GOT3 (cell line): ENCODE data around the gene SP3.
"Not testable (repeated sequence)": the region's sequence is repeated elsewhere in the genome, so short reads cannot be mapped to it uniquely, and the experiment has no call there.

Experiments
- DNase-seq: peaks from one replicate; lab custom pipeline; 2025; ENCODE audit warnings: mixed read lengths; lab: John Stamatoyannopoulos, UW

Gene SP3

DNA sequence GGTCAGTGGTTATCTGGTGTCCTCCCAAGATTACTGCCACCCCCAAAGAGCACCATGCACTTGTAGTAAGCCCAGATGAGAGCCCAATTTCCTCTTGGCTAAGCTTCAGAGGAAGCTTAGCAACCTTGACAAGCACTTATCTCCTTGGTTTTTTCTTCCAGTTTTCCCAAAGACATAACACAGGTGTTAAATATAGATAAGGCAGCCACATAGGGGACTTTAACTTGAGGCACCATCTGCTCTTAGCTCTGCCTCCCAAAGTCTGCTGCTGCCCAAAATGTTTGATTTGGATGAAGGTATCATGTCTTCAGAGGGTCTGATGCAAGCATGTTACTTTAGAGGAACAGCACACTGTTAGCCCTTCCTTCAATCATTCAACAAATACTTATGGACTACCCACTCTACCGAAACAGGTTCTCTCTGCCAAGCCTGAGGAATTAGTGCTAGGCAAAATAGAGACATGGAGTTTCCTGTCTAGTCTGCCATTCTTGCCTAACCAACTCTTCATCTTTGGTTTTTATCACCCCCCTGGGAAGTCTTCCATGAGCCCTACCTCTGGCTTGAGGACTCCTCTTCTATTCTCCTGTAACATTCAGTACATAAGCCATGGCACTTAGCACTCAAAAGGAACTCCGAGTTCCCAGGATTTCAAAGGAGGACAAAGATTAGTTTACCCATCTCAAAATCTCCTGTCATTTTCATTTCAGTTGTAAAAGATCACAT is 73.7 kb downstream of the SP3 start:
- DNase-seq, result no peak

- not testable (repeated sequence) for DNase-seq
Observed at GRCh38 chr2:173889464-173889863, 75.7 kb downstream of the SP3 start.

DNA sequence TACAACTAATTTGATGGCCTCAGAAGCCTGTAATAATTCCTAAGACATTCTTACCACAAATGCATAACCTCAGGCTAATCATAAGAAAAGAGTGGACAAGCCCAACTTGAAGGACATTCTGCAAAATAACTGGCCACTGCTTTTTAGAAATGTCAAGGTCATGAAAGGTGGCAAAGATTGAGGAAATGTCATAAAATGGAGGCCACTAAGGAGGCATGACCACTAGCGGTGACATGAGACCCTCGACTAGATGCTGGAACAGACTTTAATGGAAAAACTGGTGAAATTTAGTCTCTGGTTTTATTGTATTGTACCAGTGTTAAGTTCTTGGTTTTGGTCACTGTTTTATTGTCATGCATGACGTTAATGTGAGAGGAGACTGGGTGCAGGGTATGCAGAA is 78.6 kb downstream of the SP3 start:
- DNase-seq, result no peak

- no peak for DNase-seq
Observed at GRCh38 chr2:173884025-173884802, 81.0 kb downstream of the SP3 start.

- DNase-seq, result no peak
Observed at GRCh38 chr2:173881886-173882285, 83.3 kb downstream of the SP3 start.

- no peak for DNase-seq
Observed at GRCh38 chr2:173881461-173881860, 83.7 kb downstream of the SP3 start.

GRCh38 chr2:173880561-173880960 is 84.6 kb downstream of the SP3 start:
- DNase-seq, result no peak

DNA sequence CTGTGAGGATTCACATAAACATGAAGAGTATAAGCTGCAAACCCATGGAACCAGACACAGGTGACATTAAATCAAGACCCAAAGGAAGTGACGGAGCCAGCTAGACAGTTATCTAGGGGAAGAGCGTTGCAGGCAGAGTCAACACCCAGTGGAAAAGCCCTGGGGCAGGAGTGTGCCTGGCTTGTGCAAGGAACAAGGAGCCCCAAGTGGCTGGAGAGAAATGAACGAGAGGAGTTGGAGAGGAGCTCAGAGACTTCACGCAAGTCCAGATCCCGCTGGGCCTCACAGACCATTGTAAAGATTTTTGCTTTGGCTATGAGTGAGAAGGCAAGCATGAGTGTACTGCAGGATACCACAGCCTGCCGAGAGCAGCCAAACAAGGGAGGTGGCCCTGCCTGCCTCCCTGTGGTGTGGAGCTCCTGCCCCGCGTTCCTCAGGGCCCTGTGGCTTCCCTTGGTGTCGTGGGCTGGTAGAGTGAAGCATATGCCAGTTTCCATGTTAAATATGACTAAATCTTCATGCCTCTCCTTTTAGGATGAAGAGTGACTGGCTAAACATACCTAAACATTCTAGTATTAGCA is 88.2 kb downstream of the SP3 start:
- DNase-seq, result no peak

- DNase-seq, result no peak
Observed at GRCh38 chr2:173874894-173875237, 90.3 kb downstream of the SP3 start.

DNA sequence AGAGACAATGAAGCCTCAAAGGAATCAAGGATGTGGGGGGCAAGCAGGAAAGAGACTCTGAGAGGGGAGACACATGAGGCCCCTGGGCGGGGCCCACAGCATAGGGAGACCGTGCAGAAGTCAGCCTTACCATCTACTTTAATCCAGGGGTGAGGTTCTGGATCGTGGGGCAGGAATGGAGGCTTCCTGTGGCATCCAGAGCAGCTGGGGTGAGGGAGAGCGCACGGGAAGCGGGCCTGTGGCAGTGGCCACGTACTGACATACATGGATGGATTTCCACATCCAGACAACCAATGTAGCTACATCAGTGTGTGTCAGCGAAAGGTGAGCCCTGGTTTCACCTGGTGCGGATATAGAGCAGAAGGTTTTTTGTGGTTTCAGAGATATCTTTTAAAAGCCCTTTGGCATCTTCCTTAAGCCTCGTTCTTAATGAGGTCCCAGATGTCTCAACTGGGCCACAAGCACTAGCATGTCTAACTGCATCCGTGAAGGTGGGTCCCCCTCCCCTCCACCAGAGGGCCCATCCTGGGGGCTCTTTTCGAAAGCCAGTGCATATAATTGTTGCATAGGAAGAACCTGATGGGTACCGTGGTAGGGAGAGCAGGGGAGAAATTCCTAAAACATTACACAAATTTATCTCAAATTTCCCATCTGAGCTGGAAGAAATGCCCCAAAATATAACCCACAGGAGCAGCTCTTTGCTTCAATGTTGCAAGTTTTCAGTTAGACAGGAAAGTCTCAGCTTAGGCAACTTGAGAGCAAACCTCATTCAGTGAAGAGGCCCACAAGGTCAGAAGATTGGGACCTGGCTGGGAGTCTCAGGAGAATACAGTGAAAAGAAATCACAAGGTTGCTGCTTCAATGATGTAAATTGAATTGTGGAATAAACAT is 90.9 kb downstream of the SP3 start:
- DNase-seq, result no peak

- DNase-seq, result no peak
Observed at GRCh38 chr2:173872714-173873113, 92.5 kb downstream of the SP3 start.

GRCh38 chr2:173869244-173870229 is 95.6 kb downstream of the SP3 start:
- no peak for DNase-seq

DNA sequence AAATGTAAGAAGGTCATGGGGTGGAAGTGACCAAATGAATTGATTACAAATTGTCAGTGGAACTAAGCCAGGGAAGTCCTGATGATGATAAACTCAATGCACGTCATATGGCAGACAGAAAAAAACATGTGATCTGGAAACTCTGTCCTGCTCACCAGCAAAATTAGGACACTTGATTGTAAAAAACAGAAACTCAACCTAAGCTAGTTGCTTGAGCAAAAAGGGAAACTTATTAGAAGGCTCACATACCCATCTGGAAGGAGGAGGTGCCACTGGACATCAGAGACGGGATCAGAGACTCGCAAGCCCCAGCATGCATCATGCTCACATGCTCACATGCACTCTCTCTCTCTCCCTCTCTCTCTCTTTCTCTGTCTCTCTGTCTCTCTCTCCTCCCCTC is 96.8 kb downstream of the SP3 start:
- no peak for DNase-seq

- DNase-seq, result no peak
Observed at GRCh38 chr2:173866874-173867618, 98.1 kb downstream of the SP3 start.

- DNase-seq, result no peak
Observed at GRCh38 chr2:173865971-173866873, 99.0 kb downstream of the SP3 start.

DNA sequence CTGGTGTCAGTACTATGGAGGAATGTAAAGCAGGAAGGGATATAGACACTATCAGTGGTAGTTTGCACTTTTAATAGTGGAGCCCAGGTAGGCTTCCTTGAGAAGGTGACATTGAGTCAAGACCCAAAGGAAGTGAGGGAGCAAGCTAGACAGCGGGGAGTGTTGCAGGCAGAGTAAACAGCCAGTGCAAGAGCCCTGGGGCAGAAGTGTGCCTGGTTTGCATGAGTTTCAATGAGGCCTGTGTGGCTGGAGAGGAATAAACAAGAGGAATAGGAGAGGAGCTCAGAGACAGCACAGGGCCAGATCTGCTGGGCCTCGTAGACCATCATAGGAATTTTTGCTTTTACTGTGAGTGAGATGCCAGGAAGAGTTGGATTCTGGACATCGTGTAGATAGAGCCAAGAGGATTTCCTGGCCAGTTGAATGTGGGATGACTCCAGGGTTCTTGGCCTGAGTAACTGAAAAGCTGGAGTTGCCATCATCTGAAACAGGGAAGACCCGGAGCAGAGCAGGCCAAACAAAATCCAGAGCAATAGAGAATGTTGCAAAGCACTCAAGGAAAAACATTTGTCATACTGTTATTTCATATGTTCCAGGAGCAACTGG is 102.5 kb downstream of the SP3 start:
- DNase-seq, result no peak

GRCh38 chr2:173860566-173860965 is 104.6 kb downstream of the SP3 start:
- DNase-seq, result no peak

DNA sequence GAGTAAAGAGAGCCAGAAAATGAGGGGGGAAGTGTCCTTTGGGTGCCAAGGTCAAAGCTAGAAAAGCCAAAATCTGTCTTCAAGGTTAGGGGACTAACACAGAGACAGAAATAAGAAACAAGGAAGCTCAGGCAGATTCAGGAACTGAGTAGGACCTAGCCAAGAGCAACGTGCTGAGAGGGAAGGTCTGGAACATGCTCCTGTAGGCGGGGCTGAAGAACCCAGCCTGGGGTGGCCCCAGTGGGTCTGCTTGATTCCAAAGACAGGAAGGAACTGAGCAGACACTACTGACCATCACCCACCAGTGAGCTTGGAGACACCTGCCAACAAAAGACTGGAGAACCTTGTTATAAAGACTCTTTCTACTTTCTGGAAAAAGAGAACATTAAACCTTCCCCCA is 105.1 kb downstream of the SP3 start:
- DNase-seq, result no peak

DNA sequence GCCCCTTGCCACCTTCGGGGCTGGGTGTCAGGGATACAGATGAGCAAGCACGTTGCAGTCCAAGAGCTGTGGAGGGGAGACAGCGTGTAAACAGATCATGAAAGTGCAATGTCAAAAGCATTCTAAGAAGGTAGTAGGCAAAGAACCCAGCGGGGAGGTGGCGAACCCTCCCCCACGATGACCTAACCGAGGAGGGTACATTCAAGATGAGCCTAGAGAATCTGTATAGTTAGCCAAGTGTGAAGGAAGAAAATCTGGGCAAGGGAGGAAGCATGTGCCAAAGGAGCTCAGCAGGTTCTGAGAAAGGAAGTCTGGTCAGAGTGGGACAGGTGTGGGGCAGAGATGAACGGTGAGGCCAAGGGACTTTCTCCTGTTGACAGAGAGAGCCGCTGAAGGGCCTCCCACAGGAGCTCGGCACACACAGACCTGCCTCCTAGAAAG is 106.9 kb downstream of the SP3 start:
- no peak for DNase-seq
